Activated CD4-positive, alpha-beta T cell treated with anti-CD3 and anti-CD28 coated beads for 36 hours (primary cell): ENCODE results near the gene SLC4A4. TPM values are rescaled to one million over a fixed set of nuclear protein-coding genes. Genes with fewer than 3 reads are reported as not detected.

Experiments
- ATAC-seq: fragments of 200-7000 bp; cut with Tn5 transposase; one replicate; pipeline ENCODE4 v1.10.0; 2021; ENCODE audit warnings: mild to moderate bottlenecking, moderate library complexity
- CTCF ChIA-PET: fragments of 350-600 bp; sonication (Branson Sonifier 250); formaldehyde crosslinking; loops from one replicate; lab custom pipeline; 2021; ENCODE audit warnings: antibody characterized with exemption; lab: Charles Lee
- POLR2A ChIA-PET: fragments of 350-600 bp; sonication (Branson Sonifier 250); formaldehyde crosslinking; loops from one replicate; lab custom pipeline; 2021; ENCODE audit warnings: antibody characterized with exemption, inconsistent platforms; lab: Charles Lee
- DNase-seq: peaks from one replicate; pipeline ENCODE4 v3.0.0-alpha.2; 2020
- H3K27ac Mint-ChIP-seq: one replicate; pipeline ENCODE4 v1.8.0; 2021; ENCODE audit warnings: mixed read lengths
- H3K27me3 Mint-ChIP-seq: one replicate; pipeline ENCODE4 v1.8.0; 2021; ENCODE audit warnings: mixed read lengths
- H3K36me3 Mint-ChIP-seq: one replicate; pipeline ENCODE4 v1.8.0; 2021; ENCODE audit warnings: low read depth, mixed read lengths
- H3K4me1 Mint-ChIP-seq: one replicate; pipeline ENCODE4 v1.8.0; 2021; ENCODE audit warnings: mixed read lengths
- H3K4me3 Mint-ChIP-seq: one replicate; pipeline ENCODE4 v1.8.0; 2021; ENCODE audit warnings: mild to moderate bottlenecking, moderate library complexity, mixed read lengths
- H3K9me3 Mint-ChIP-seq: one replicate; pipeline ENCODE4 v1.8.0; 2021; ENCODE audit warnings: low read depth, mixed read lengths
- intact Hi-C, 2 experiments: fragments of 100-400 bp; cut with DNase I in 1 of 2; cut with micrococcal nuclease in 1 of 2; formaldehyde crosslinking; loops; one replicate each; pipeline versions ENCODE4 v1.14.2 to v1.15.1; 2022 to 2024; cut with DNase I, micrococcal nuclease
- total RNA-seq, 2 experiments: library from RNA; stranded (reverse); gene quantifications; one replicate each; pipeline ENCODE4 v1.2.3, GENCODE V29; 2021

Gene SLC4A4
- total RNA-seq, 2 experiments from 2014 or later: 0.16 TPM; not detected in 1

GRCh38 chr4:71518283-71518989 lies 179.6 kb downstream of the SLC4A4 start:
- H3K4me1 Mint-ChIP-seq: no peaks in the 10 kb centered on the region
- H3K36me3 Mint-ChIP-seq: no peaks in the 10 kb centered on the region
- ChIA-PET POLR2A (no interaction called here), CTCF (no interaction called here)
- DNase-seq (no peak), ATAC-seq (no peak)
- intact Hi-C loops: no loop called here
- no peak overlapping the region for H3K27ac Mint-ChIP-seq
- H3K4me3 Mint-ChIP-seq: no peak overlapping the region
- H3K27me3 Mint-ChIP-seq: no peaks in the 10 kb centered on the region
- H3K9me3 Mint-ChIP-seq: peaks cover 2% of the 10 kb centered on the region

GRCh38 chr4:71520308-71520707 lies 181.5 kb downstream of the SLC4A4 start:
- POLR2A ChIA-PET: no interaction called here
- Mint-ChIP-seq H3K27me3 (no peaks in the 10 kb centered on the region), H3K9me3 (peaks cover 2% of the 10 kb centered on the region), H3K4me1 (no peaks in the 10 kb centered on the region), H3K36me3 (no peaks in the 10 kb centered on the region), H3K4me3 (no peak overlapping the region), H3K27ac (no peak overlapping the region)
- no peak for DNase-seq
- CTCF ChIA-PET: no interaction called here
- intact Hi-C loops: no loop called here
- no peak for ATAC-seq

DNA sequence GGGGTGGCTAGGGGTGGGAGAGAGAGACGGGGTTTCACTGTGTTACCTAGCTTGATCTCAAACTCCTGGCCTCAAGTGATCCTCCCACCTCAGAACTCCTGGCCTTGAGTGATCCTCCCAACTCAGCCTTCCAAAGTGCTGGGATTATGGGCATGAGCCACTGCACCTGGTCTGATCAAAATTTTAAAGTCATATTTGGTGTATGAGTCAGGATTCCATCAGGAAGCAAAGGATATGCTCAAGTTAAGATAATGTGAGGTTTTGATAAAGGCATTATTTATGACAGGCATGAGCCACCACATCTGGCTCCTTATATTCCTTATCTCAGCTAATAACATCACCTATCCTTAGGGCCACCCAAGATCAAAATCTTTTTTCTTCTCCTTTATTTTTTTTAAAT lies 182.0 kb downstream of the SLC4A4 start:
- H3K27ac Mint-ChIP-seq: no peak overlapping the region
- peaks cover 2% of the 10 kb centered on the region for H3K9me3 Mint-ChIP-seq
- H3K4me3 Mint-ChIP-seq: no peak overlapping the region
- ChIA-PET POLR2A (no interaction called here), CTCF (no interaction called here)
- H3K4me1 Mint-ChIP-seq: no peaks in the 10 kb centered on the region
- intact Hi-C loops: no loop called here
- DNase-seq (no peak), ATAC-seq (no peak)
- no peaks in the 10 kb centered on the region for H3K27me3 Mint-ChIP-seq
- H3K36me3 Mint-ChIP-seq: no peaks in the 10 kb centered on the region

- H3K4me3 Mint-ChIP-seq: no peak overlapping the region
- no peak for DNase-seq
Observed at GRCh38 chr4:71524756-71525155, 185.9 kb downstream of the SLC4A4 start.

DNA sequence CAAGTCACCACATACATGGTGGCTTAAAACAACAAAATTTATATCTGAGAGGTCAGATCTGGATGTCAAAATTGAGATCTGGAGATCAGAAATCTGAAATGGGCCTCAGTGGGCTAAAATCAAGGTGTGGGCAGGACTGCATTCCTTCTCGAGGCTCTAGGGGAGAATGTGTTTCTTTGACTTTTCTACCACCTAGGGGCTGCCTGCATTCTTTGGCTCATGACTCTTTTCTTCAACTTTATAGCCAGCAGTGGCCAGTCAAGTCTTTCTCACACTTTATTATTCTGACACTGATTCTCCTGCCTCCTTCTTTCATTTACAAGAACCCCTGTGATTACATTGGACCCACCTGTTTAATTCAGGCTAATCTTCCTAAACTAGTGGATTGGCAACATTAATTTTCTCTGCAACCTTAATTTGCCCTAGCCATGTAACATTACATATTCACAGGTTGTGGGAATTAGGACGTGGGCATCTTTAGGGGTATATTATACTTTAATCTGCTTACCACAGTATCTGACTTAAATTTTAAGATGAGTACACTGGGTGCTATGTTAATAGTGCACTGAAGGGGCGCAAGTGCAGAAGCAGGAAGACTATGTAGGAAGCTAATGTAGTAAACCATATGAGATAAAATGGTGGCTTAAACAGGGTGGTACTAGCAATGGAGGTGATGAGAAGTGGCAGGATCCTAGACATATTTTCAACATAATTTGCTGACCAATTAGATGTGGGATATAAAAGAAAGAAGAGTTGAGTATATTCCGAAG lies 188.0 kb downstream of the SLC4A4 start:
- DNase-seq: no peak
- Mint-ChIP-seq H3K9me3 (no peaks in the 10 kb centered on the region), H3K27me3 (peaks cover 1% of the 10 kb centered on the region), H3K27ac (no peak overlapping the region), H3K4me1 (no peaks in the 10 kb centered on the region), H3K36me3 (no peaks in the 10 kb centered on the region), H3K4me3 (no peak overlapping the region)
- CTCF ChIA-PET: no interaction called here
- ATAC-seq: no peak
- intact Hi-C loops: no loop called here
- POLR2A ChIA-PET: no interaction called here

More at GRCh38 chr4:71524756-71525155, 185.9 kb downstream of the SLC4A4 start:
- intact Hi-C loops: no loop called here
- ATAC-seq: no peak
- no peaks in the 10 kb centered on the region for H3K9me3 Mint-ChIP-seq
- CTCF ChIA-PET: no interaction called here
- no peaks in the 10 kb centered on the region for H3K36me3 Mint-ChIP-seq
- peaks cover under 1% of the 10 kb centered on the region for H3K27me3 Mint-ChIP-seq
- POLR2A ChIA-PET: no interaction called here
- no peaks in the 10 kb centered on the region for H3K4me1 Mint-ChIP-seq
- no peak overlapping the region for H3K27ac Mint-ChIP-seq

GRCh38 chr4:71532407-71532806 lies 193.6 kb downstream of the SLC4A4 start:
- POLR2A ChIA-PET: no interaction called here
- Mint-ChIP-seq H3K9me3 (no peaks in the 10 kb centered on the region), H3K4me1 (no peaks in the 10 kb centered on the region), H3K36me3 (no peaks in the 10 kb centered on the region), H3K27me3 (peaks cover 1% of the 10 kb centered on the region), H3K4me3 (no peak overlapping the region), H3K27ac (no peak overlapping the region)
- intact Hi-C loops: no loop called here
- CTCF ChIA-PET: no interaction called here
- ATAC-seq (no peak), DNase-seq (no peak)

DNA sequence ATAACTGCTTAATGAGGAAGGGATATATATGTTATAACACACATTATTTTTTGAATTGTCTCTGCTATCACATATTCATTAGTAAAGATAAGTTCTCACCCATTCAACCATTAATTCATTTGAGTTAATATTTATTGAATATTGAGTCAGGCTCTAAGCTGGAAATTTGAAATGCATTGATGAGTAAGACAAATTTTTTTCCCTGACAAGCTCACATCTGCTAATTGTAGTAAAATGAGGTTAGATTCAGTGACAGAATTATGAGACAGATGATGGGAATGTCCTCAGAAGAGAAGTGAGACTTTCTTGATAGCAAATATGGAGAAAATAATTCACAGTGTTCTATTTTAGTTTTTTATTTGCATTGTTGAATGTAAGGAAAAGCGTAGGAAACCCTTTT lies 194.3 kb downstream of the SLC4A4 start:
- H3K4me3 Mint-ChIP-seq: no peak overlapping the region
- H3K4me1 Mint-ChIP-seq: no peaks in the 10 kb centered on the region
- H3K9me3 Mint-ChIP-seq: no peaks in the 10 kb centered on the region
- DNase-seq (no peak), ATAC-seq (no peak)
- H3K27me3 Mint-ChIP-seq: peaks cover 1% of the 10 kb centered on the region
- intact Hi-C loops: no loop called here
- H3K27ac Mint-ChIP-seq: no peak overlapping the region
- no peaks in the 10 kb centered on the region for H3K36me3 Mint-ChIP-seq
- POLR2A ChIA-PET: no interaction called here
- CTCF ChIA-PET: interaction anchor here (1.7 kb wide), 1 partner anchor 20 kb away, joined by 4 read pairs; no protein-coding TSS in a partner anchor

- ChIA-PET CTCF (no interaction called here), POLR2A (no interaction called here)
- no peaks in the 10 kb centered on the region for H3K9me3 Mint-ChIP-seq
- intact Hi-C loops: no loop called here
- no peaks in the 10 kb centered on the region for H3K27me3 Mint-ChIP-seq
- H3K36me3 Mint-ChIP-seq: no peaks in the 10 kb centered on the region
- no peak overlapping the region for H3K4me3 Mint-ChIP-seq
- no peaks in the 10 kb centered on the region for H3K4me1 Mint-ChIP-seq
- no peak for ATAC-seq
- DNase-seq: no peak
- no peak overlapping the region for H3K27ac Mint-ChIP-seq
Observed at GRCh38 chr4:71537551-71538065, 198.8 kb downstream of the SLC4A4 start.

GRCh38 chr4:71538528-71538927 lies 199.7 kb downstream of the SLC4A4 start:
- Mint-ChIP-seq H3K9me3 (no peaks in the 10 kb centered on the region), H3K27ac (no peak overlapping the region), H3K27me3 (no peaks in the 10 kb centered on the region), H3K4me3 (no peak overlapping the region), H3K4me1 (no peaks in the 10 kb centered on the region), H3K36me3 (no peaks in the 10 kb centered on the region)
- ATAC-seq (no peak), DNase-seq (no peak)
- ChIA-PET CTCF (interaction anchor here (0.7 kb wide), 1 partner anchor 189 kb away, joined by 4 read pairs; no protein-coding TSS in a partner anchor), POLR2A (no interaction called here)
- intact Hi-C loops: no loop called here

DNA sequence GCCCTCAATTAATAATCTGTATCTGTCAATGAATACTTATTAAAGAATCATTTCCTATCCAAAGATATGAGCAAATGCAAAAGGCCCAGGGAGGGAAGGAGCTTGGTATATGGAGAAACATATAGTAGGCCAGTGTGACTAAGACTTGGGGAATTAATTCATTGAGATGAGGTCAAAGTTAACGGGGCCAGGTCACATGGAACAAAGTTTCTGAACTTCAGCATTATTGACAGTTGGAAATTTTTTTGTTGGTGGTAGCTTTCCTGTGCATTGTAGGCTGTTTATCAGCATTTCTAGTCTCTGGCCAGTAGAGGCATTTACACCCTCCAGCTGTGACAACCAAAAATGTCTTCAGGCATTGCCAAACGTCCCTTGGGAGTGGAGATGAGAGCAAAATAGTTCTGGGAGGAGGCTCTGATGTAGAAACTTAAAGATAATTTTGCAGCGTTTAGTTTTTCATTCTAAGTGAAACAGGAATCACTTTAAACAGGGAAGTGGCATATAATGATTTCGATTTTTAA lies 202.0 kb downstream of the SLC4A4 start:
- H3K27ac Mint-ChIP-seq: no peak overlapping the region
- no peaks in the 10 kb centered on the region for H3K9me3 Mint-ChIP-seq
- intact Hi-C loops: no loop called here
- POLR2A ChIA-PET: no interaction called here
- H3K4me3 Mint-ChIP-seq: no peak overlapping the region
- no peaks in the 10 kb centered on the region for H3K4me1 Mint-ChIP-seq
- CTCF ChIA-PET: interaction anchor here (0.7 kb wide), 1 partner anchor 341 kb away, joined by 3 read pairs; no protein-coding TSS in a partner anchor
- H3K27me3 Mint-ChIP-seq: no peaks in the 10 kb centered on the region
- ATAC-seq: no peak
- no peak for DNase-seq
- H3K36me3 Mint-ChIP-seq: no peaks in the 10 kb centered on the region

DNA sequence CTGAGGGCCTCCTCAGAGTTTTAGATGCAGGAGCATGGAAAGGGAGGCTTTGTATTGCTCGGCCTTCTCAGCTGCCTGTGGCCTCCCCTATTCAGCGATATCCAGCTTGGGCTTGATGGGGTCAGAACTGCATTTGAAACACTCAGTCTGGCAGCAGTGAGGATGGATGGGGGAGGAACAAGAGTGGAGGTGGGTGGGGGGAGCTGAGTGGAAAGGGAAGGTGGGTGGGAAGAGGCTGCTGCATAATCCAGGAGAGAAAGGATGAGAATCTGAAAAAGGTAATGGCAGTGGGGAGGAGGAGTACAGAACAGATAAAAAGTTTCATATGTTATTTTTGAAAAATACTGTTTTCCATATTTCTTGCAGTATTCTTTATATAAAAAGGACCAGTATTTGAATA lies 202.7 kb downstream of the SLC4A4 start:
- Mint-ChIP-seq H3K9me3 (no peaks in the 10 kb centered on the region), H3K36me3 (no peaks in the 10 kb centered on the region), H3K4me1 (no peaks in the 10 kb centered on the region), H3K27me3 (no peaks in the 10 kb centered on the region), H3K4me3 (no peak overlapping the region), H3K27ac (no peak overlapping the region)
- DNase-seq (no peak), ATAC-seq (no peak)
- ChIA-PET POLR2A (no interaction called here), CTCF (no interaction called here)
- intact Hi-C loops: no loop called here

DNA sequence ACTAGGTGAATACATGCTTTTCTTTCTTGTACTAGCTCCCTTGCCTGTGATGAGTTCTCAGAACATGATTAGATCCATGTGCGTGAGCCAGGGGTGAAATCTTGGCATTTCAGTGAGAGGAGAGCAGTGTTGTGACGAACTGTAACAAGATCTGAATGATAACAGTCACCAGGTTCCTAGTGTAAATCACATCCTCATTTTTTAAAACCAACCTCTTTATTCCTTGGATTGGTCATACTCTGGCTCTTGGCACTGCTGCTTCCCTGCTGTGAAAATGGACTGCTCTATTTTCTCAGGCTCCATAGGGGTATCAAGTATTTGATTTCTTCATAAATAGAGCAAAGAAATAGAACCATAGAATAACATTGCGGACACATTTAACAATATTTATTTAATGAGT lies 206.3 kb downstream of the SLC4A4 start:
- Mint-ChIP-seq H3K9me3 (no peaks in the 10 kb centered on the region), H3K4me1 (no peaks in the 10 kb centered on the region), H3K4me3 (no peak overlapping the region), H3K36me3 (no peaks in the 10 kb centered on the region), H3K27ac (no peak overlapping the region), H3K27me3 (no peaks in the 10 kb centered on the region)
- CTCF ChIA-PET: no interaction called here
- ATAC-seq (no peak), DNase-seq (no peak)
- POLR2A ChIA-PET: no interaction called here
- intact Hi-C loops: no loop called here
